HG03342 (cell line): Measurements from ENCODE around the gene OR2G3.

Experiments used
- ATAC-seq: cut with Tn5 transposase; IDR thresholded peaks from one replicate; pipeline ENCODE4 v1.9.1; 2021; ENCODE audit warnings: mild to moderate bottlenecking, moderate library complexity; ENCODE audit not compliant: unreplicated experiment

OR2G3 gene

DNA sequence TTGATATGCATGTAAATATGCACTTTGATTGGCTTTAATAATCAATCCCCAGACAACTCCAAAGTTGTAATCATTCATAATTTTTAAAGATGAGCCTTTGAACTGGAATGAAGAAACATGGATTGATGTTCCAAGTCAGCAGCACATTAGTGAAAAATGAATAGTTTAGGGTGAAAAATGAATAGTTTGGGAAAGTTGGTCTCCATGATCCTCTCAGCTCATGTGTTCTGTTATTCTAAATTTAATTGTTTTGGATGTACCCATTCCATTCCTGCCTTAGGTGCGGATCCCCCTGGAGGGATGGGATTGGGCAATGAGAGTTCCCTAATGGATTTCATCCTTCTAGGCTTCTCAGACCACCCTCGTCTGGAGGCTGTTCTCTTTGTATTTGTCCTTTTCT, at the start of gene OR2G3:
Gene OR2G3 (plus strand): TSS at position 301 of the 400 bp plus-strand sequence. CDS start 0 bp downstream, at position 301.
- ATAC-seq: no peak

DNA sequence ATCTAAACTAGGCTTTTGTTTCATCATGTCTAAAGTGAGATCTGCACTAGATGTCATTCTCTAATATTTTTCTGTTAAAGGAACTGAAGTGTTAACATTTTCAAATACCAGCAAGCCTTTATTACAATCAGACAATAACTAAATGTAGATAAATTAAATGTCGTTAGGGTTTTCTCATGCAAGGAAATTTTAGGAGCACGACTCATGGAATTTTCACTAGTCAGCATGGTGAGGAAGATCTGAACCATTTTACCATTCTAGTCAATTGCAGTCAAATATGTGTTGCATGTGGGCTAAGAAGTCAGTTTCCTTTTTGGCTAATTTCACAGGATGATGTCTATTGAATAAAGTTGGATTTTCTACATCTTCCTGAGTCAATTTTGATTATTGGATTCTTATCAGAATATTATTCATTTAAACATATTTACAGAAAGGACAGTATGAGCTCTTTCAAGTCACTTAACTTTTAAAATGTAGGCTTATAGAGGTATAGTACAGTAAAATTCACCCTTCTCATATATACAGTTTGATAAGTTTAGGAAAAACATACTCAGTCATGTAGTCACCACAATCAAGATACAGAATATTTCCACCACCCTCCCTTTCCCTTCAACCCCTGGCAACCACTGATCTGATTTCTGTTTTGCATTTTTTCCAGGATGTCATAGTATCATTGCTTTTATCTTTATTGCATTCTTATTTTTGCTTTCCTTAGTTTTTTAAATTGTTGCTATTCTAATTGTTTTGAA, 47.3 kb upstream of the OR2G3 start:
- ATAC-seq: no peak

DNA sequence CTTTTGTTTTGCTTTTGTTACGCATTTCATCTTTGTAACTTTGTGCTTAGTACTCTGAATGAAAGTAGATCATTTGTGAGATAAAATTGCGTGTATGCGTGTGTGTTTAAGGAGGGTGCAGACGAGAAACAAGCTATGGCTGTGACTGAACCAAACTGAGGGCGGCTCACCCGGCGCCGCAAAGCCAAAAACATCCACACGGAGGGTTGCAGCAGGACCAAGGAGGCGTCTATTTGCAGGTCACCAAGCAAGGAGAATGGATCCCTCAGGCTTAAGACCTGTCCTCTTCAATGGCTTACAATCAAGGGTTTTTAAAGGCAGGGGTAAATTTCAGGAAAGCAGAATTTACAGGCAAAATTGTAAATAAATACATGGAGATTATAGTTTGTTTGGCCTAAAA, 43.7 kb upstream of the OR2G3 start:
- no peak for ATAC-seq

DNA sequence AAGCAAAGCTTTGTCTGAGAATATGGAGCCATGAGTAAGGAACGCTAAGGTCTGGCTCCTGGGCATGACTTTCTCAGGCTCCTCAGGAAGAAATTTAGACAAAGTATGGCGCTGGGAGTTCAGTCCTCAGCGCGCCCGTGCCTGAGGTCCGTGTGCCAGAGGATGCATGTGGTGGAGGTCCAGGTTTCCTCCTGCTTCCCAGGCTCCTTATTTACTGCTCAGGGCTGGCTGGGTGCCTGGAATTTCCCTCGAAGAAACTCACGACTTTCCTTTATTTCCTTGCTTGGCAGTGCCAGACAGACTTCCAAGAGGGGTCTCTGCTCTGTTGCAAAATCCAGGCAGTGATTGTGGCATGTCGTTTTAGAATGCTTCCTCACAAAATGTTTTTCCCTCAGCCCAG, 43.2 kb upstream of the OR2G3 start:
- no peak for ATAC-seq

DNA sequence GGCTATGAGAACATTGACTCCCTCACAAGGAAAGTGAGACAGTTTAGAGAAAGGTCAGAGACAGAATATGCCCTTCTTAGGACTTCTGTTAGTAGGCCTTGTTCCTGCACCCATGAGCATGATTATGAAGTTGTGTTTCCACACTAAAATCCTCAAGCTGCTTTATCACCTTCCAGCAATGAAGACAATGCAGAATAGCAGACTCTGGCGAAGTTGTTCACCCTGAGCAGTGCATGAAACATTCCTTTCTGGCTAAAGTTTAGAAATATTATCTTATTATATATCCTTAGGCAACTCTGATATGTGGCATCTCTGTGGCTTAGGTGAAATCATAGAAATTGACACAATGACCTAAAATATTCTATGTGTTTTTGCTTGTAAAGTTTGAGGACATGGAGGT, 31.1 kb upstream of the OR2G3 start:
- no peak for ATAC-seq

DNA sequence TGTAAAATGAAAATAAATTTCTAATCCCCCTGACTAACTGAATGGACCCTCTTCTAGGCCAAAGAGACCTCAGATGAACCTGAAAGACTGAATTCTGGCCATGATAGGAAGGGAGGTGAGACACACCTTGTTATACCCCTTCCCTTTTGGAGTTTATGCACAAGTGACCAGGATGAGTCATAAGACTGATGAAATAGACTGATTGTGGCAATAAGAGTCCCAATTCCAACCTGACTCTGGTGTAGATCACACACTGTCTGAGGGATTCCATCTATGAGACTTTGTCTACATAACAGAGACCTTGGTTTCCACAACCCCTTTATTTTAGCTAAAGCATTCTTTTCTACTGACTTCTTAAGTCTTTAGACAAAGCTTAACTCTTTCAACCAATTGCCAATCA, 30.7 kb upstream of the OR2G3 start:
- ATAC-seq: no peak

DNA sequence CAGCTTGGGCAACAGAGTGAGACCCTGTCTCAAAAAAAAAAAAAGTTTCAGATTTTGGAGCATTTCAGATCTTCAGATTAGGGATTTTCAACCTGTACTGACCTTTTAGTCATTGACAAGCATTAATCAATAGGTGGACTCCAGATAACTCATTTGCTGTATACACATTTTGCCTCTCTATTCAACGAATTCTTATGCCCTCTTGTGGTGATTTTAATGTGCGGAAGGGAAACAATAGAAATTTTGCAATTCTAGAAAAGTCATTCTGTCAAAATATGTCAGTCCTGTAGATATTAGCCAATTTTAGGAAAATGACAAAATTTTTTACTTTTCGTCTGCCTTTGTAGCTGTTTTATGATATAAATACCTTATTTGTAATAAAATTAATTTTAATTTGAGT, 28.9 kb upstream of the OR2G3 start:
- ATAC-seq: no peak

DNA sequence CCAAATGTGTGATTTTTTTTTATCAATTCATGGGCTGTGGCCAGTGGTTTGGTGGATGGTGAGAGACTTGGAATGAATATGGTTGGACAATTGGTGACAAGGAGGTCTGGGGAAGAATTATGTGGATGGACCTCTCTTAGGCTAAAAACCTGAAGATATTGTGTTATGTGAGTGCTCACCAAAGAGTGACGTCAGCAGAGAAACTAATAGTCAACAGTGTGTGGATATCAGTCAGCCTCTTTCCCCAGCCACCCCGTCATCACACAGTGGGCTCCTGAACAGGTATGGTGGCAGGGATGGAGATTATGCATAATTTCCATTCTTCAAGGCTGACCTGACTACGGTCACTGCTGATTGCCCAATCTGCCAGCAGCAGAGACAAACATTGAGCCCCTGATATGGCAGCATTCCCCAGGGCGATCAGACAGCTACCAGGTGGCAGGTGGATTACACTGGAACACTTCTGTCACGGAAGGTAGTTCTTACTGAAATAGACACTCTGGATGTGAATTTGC, 26.4 kb upstream of the OR2G3 start:
- ATAC-seq: no peak

DNA sequence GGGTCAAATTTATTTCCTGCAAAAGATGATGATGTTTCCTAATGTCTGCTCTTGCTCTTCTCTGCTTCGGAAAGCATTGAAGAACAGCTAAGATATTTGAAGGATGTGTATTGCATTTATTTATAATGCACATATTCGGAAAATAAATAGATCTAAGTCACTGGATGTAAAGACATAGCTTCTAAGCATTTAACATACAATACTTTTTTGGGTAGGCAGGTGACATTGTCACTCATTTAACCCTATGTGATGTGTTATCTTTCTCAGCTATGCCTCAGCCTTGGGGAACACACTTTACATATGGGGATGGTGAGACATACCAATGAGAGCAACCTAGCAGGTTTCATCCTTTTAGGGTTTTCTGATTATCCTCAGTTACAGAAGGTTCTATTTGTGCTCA, 17.3 kb upstream of the OR2G3 start, which contains the start of gene OR2G2:
Gene OR2G2 (plus strand): TSS at position 301 of the 400 bp plus-strand sequence. CDS start 0 bp downstream, at position 301.
- no peak for ATAC-seq

DNA sequence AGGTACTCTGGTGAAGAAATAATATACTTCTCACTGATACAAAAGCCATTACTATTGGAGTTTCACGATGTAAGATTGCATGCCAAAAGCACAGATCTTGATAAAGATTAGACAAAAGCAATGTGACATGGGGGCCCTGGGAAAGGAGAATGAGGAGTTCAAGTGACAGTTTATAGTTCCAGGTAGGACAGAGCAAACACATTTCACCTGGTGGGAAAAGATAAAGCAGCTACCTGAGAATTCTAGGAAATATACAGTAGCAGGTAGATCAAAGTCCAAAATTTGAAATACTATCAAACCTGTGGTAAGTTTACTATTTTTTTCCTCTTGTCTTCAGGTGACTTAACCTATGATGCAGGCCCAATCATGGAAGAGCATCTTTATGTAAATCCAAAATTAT, 8.0 kb downstream of the OR2G3 start:
- no peak for ATAC-seq

DNA sequence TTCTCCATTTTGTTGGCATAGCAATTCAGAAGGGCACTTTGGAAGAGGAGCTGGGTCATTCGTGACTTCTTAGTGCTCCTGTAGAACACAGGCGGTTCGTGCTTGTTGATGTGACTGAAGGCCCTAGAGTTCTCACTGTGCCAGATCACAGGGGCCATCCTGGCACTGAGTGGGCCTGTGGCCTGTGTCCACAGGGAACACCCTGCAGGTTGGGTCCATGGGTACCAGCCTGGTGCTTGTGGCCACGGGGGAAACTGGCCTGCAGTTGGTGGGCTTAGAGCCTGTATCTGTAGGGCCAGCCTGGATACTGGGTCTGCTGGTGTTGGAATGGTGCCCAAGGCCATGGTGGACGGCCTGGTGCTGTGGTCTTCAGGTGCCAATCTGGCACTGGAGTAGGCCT, 9.2 kb downstream of the OR2G3 start:
- no peak for ATAC-seq

DNA sequence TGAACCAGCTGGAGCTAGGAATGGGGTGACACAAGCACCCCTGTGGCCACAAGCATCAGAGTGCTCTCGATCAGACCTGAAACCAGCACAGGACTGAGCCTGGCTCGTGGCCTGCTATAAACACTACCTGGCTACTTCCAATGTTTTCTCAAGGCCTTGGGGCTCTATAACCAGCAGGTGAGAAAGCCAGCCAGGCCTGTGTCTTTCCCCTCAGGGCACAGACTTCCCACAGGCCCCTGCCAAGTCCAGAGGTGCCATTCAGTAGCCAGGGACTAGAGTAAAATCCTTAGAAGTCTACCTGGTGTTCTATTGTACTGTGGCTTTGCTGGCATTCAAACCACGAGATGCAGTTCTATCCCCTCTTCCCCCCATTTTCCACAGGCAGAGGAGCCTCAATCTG, 22.6 kb downstream of the OR2G3 start:
- no peak for ATAC-seq

DNA sequence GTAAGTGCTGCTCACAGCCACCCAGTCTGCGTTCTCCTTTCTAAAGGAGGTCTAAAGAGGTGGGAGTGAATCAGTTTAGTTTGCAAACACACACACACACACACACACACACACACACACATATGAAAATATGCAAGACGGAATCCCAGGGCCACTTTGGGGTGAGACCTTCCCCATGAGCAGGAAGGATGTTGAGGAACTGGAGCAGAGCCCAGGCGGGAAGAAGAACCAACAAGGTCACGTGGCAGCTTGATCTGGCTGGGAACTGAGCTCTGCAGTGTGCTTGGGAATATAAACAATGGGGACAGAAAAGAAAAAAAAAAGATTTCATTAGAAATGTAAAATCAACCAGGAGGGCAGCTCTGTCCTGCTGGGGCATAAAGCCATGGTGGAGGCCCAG, 32.6 kb downstream of the OR2G3 start:
- no peak for ATAC-seq

DNA sequence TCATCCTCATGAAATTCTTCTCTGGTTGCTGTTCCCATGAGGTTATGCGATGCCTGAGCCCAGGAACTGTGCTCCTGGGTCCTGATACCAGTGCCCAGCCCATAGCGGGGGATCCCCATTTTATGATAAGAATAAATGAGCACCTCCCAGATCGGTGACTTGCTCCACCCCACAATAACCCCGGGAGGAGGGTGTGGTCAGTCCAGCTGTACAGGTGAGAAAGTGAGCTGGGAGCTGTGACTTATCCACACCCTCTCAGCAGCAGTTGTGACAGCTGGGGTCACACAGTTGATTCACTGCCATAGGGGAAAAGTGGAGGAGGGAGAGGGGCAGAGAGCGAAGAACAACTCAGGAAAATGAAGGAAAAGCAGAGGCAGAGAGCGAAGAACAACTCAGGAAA, 33.4 kb downstream of the OR2G3 start:
- ATAC-seq: no peak

DNA sequence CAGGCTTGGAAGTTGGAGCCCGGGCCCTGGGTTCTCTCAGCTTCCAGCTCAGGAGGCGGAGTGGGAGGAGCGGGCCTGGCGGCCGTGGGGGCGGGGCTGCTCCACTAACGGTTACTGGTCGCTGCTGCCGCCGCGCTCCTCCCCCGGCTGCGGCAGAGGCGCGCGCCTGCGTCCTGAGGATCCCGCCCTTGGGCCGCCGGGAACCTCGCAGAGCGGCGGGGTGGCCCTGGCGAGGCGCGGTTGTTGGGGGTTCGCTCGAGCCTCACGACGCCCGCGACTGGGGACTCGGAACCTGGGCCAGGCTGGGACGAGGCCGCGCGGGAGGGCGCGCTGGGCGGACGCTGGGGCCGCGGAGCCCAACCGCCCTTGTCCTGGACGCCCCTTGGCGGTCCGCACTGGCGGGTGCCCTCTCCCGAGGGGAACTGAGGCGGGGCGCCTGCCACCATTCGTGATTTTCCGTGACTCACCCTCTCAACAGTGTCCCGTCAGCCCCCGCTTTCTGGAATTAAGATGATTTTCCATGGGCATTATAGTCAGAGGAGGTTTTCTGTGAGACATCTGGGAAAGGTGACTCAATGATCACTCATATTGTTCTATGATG, 34.1 kb downstream of the OR2G3 start:
- no peak for ATAC-seq

DNA sequence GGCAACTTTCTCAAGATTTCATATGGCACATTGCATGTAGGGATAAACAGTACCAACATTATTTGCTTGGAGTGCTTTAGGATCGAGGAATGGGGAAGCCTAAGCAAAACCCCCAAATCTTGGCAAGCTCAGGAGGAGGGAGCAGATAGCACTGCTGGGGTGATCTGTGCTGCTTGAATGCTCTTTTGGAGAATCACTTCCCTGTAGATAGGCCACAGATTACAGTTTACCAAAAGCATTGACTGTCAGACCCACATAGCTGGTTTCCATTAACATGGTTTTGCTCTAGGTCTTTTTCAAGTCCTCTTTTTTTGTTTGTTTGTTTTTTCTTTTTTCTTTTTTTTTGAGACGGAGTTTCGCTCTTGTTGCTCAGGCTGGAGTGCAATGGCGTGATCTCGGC, 37.4 kb downstream of the OR2G3 start:
- ATAC-seq: no peak

DNA sequence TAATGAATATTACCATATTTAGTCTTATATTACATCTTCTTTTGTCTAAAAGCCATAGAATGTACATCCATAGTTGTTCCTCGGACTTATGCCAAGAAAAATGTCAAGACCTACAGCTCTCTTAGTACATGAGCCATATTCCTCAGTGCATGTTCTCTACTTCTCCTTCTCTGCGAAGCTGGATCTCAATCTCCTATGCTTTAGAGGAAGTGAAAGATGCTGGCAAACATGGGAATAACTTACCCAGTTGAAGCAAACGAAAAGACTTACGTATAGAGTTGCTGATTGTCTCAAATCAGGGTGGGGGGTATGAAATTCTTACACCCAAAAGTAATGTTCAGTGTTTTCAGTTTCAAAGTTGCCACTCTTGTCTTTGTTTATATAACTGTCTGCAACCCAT, 41.5 kb downstream of the OR2G3 start:
- no peak for ATAC-seq

DNA sequence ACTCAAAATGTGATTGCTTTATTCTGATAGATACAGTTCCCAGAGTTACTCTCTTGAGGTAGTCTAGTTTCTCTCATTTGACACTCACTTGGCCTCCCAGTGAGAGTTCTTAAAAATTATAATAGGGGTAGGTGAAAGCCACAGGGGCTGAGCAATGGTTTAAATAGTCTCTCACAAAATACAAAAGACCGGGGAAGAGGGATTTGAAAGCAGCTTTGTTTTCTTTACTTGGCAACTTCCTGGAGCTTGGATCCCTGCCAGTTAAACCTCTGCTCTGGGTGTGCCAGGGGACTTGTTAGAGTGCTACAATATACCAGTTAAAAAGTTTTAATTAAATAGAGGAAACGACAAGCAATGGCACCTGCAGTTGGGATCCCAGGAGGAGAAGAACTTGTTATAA, 42.5 kb downstream of the OR2G3 start:
- ATAC-seq: no peak

DNA sequence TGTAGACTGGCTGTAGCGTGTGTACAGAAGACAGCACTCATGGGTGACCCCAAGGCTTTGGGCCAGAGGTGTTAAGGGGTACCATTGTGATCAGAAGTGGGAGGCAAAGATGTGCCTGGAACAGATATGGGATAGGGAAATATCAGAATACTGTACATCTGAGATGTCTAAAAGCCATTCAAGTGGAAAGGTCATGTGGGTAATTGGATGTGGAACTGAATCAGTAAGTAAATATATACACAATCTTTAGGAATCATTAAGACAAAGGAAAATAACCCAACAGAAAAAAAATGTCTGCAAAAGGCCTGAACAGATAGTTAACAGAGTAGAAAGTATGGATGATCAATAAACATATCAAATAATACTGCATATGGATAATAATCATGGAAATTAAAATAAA, 47.7 kb downstream of the OR2G3 start:
- ATAC-seq: no peak
